HCT116 (cell line): ENCODE data around the gene ERC2. TPM values are rescaled to one million over a fixed set of nuclear protein-coding genes. Genes with fewer than 3 reads are reported as not detected.

Experiments used
- ATAC-seq: fragments of 200-7000 bp; cut with Tn5 transposase; 2 replicates; pipeline ENCODE4 v1.9.1; 2020; ENCODE audit warnings: mild to moderate bottlenecking, moderate library complexity
- BruUV-seq: library from RNA; stranded (reverse); fragments of 400-500 nt; replicated peaks from 2 replicates; lab custom pipeline; 2021; lab: Mats Ljungman, UMichigan
- CTCF ChIA-PET: fragments of 300-600 bp; sonication (Branson Sonifier 250); formaldehyde crosslinking; loops from one replicate; lab custom pipeline; 2021; ENCODE audit warnings: antibody characterized with exemption; lab: Charles Lee
- POLR2A ChIA-PET: fragments of 300-600, 350-600 bp; sonication (Branson Sonifier 250); formaldehyde crosslinking; loops from one replicate; lab custom pipeline; 2021; ENCODE audit warnings: antibody characterized with exemption; lab: Charles Lee
- RAD21 ChIA-PET, 2 experiments: fragments of 300-600 bp; sonication (Branson Sonifier 250); formaldehyde crosslinking; loops; one replicate each; lab custom pipeline; 2023; ENCODE audit warnings: low total read pairs in 2 of 2; ENCODE audit not compliant: uncharacterized antibody in 2 of 2, unreplicated experiment in 2 of 2, low non-redundant PET in 1 of 2; lab: Charles Lee
- DNase-seq: peaks from one replicate; pipeline ENCODE4 v3.0.0-alpha.2; 2010; ENCODE audit warnings: low read depth, low spot score
- H2AFZ ChIP-seq: fragments of 200-600 bp; shearing (Covaris generic), sonication (generic); 2 replicates; pipeline ENCODE4 v1.6.1; 2017; ENCODE audit warnings: low read depth, mixed run types, mixed read lengths, antibody characterized with exemption, low read length; ENCODE audit not compliant: poor library complexity, severe bottlenecking
- H3K27ac ChIP-seq: 2 replicates; pipeline ENCODE4 v1.5.1; 2012; ENCODE audit warnings: low read depth, low read length
- H3K27me3 ChIP-seq: fragments of 200-600 bp; sonication (generic); 2 replicates; pipeline ENCODE4 v1.6.1; 2016; ENCODE audit warnings: mixed run types, low read length, mixed read lengths; ENCODE audit not compliant: insufficient read depth
- H3K36me3 ChIP-seq, 2 experiments: fragments of 200-500 bp in 1 of 2; fragments of 200-600 bp in 1 of 2; sonication (Bioruptor generic) in 1 of 2; sonication (generic) in 1 of 2; 2 replicates each; pipeline versions ENCODE4 v1.5.1 to v1.6.1; 2014 to 2016; ENCODE audit warnings: low read length in 2 of 2, inconsistent platforms in 1 of 2, mixed read lengths in 1 of 2, mixed run types in 1 of 2; ENCODE audit not compliant: insufficient read depth in 2 of 2, control insufficient read depth in 1 of 2
- H3K4me1 ChIP-seq, 2 experiments: fragments of 200-600 bp in 1 of 2; sonication (generic) in 1 of 2; 2 replicates each; pipeline versions ENCODE4 v1.5.1 to v1.6.1; 2012 to 2017; ENCODE audit warnings: low read length in 2 of 2, inconsistent platforms in 1 of 2, mild to moderate bottlenecking in 1 of 2, mixed read lengths in 1 of 2, mixed run types in 1 of 2, moderate library complexity in 1 of 2; ENCODE audit not compliant: insufficient read depth in 2 of 2, control insufficient read depth in 1 of 2
- H3K4me2 ChIP-seq: fragments of 200-600 bp; sonication (generic); 2 replicates; pipeline ENCODE4 v1.6.1; 2017; ENCODE audit warnings: mixed run types, low read length, mixed read lengths
- H3K4me3 ChIP-seq, 2 experiments: fragments of 200-600 bp in 1 of 2; sonication (generic) in 1 of 2; replicated peaks in 1 of 2; 2 replicates each; pipeline ENCODE4 v1.5.1; 2011 to 2016; ENCODE audit warnings: low read length in 2 of 2, control low read depth in 1 of 2, low read depth in 1 of 2, mild to moderate bottlenecking in 1 of 2, mixed read lengths in 1 of 2, mixed run types in 1 of 2
- H3K79me2 ChIP-seq: fragments of 200-600 bp; sonication (generic); 2 replicates; pipeline ENCODE4 v1.6.1; 2017; ENCODE audit warnings: mild to moderate bottlenecking, mixed run types, low read length, moderate library complexity, mixed read lengths; ENCODE audit not compliant: insufficient read depth
- H3K9ac ChIP-seq: fragments of 200-600 bp; sonication (generic); 2 replicates; pipeline ENCODE4 v1.6.1; 2016; ENCODE audit warnings: low read length, mixed read lengths
- H3K9me2 ChIP-seq: fragments of 200-600 bp; sonication (generic), shearing (Covaris generic); 2 replicates; pipeline ENCODE4 v1.6.1; 2017; ENCODE audit warnings: mixed run types, mild to moderate bottlenecking, moderate library complexity; ENCODE audit not compliant: insufficient read depth
- H3K9me3 ChIP-seq, 2 experiments: fragments of 200-500 bp in 1 of 2; fragments of 200-600 bp in 1 of 2; sonication (Bioruptor generic) in 1 of 2; sonication (generic) in 1 of 2; 2 replicates each; pipeline ENCODE4 v1.6.1; 2014 to 2017; ENCODE audit warnings: low read length in 2 of 2, mixed read lengths in 2 of 2, inconsistent platforms in 1 of 2, low read depth in 1 of 2, mild to moderate bottlenecking in 1 of 2, mixed run types in 1 of 2, moderate library complexity in 1 of 2; ENCODE audit not compliant: control insufficient read depth in 1 of 2, insufficient read depth in 1 of 2
- H4K20me1 ChIP-seq: fragments of 200-600 bp; sonication (generic), shearing (Covaris generic); 2 replicates; pipeline ENCODE4 v1.6.1; 2017; ENCODE audit warnings: mixed run types, mild to moderate bottlenecking, moderate library complexity; ENCODE audit not compliant: insufficient read depth
- CBX3 ChIP-seq: IDR thresholded peaks from 2 replicates; pipeline ENCODE4 v1.6.1; 2012; ENCODE audit warnings: low read depth
- CEBPB ChIP-seq: IDR thresholded peaks from 2 replicates; pipeline ENCODE4 v1.6.1; 2012; ENCODE audit warnings: low read depth
- CTCF ChIP-seq, 3 experiments: fragments of 200-600 bp in 1 of 3; sonication (generic) in 1 of 3; IDR thresholded peaks in 2 of 3; conservative IDR thresholded peaks in 1 of 3; 2 replicates each; pipeline ENCODE4 v1.5.1; 2012 to 2017; ENCODE audit warnings: low read depth in 2 of 3, low read length in 2 of 3, antibody characterized with exemption in 1 of 3, borderline replicate concordance in 1 of 3, control low read depth in 1 of 3, mild to moderate bottlenecking in 1 of 3, mixed read lengths in 1 of 3, mixed run types in 1 of 3, moderate library complexity in 1 of 3; ENCODE audit not compliant: insufficient read depth in 1 of 3
- EZH2 ChIP-seq: fragments of 200-600 bp; sonication (generic); IDR thresholded peaks from 2 replicates; pipeline ENCODE4 v1.6.1; 2017; ENCODE audit warnings: antibody characterized with exemption, mixed run types
- EZH2phosphoT487 ChIP-seq: fragments of 200-600 bp; IDR thresholded peaks from 2 replicates; pipeline ENCODE4 v1.6.1; 2018; ENCODE audit warnings: antibody characterized with exemption, borderline replicate concordance
- MAX ChIP-seq: IDR thresholded peaks from 2 replicates; pipeline ENCODE4 v1.6.1; 2012
- POLR2A ChIP-seq: IDR thresholded peaks from 2 replicates; pipeline ENCODE4 v1.7.0; 2011; ENCODE audit warnings: borderline replicate concordance; ENCODE audit not compliant: insufficient read depth, insufficient read length; ENCODE audit errors: extremely low read depth
- POLR2AphosphoS5 ChIP-seq: IDR thresholded peaks from 2 replicates; pipeline ENCODE4 v1.6.1; 2011; ENCODE audit warnings: mild to moderate bottlenecking, low read depth, low read length, moderate library complexity
- RAD21 ChIP-seq: IDR thresholded peaks from 2 replicates; pipeline ENCODE4 v1.6.1; 2012; ENCODE audit warnings: low read depth, mild to moderate bottlenecking
- REST ChIP-seq: IDR thresholded peaks from 2 replicates; pipeline ENCODE4 v1.6.1; 2012; ENCODE audit warnings: low read depth
- SIN3A ChIP-seq: IDR thresholded peaks from 2 replicates; pipeline ENCODE4 v1.6.1; 2012; ENCODE audit warnings: low read depth
- SP1 ChIP-seq: IDR thresholded peaks from 2 replicates; pipeline ENCODE4 v1.6.1; 2012; ENCODE audit warnings: low read depth
- SRF ChIP-seq: IDR thresholded peaks from 2 replicates; pipeline ENCODE4 v1.6.1; 2012; ENCODE audit warnings: low read depth
- TCF7L2 ChIP-seq: IDR thresholded peaks from 2 replicates; pipeline ENCODE4 v1.7.0; 2011; ENCODE audit warnings: borderline replicate concordance, inconsistent platforms; ENCODE audit not compliant: insufficient read depth, insufficient read length; ENCODE audit errors: extremely low read depth
- YY1 ChIP-seq: IDR thresholded peaks from 2 replicates; pipeline ENCODE4 v1.6.1; 2011; ENCODE audit warnings: low read length, low read depth, moderate library complexity, mild to moderate bottlenecking; ENCODE audit not compliant: insufficient replicate concordance; ENCODE audit errors: extremely low read depth
- ZFX ChIP-seq: fragments of 450-650 bp; IDR thresholded peaks from 2 replicates; pipeline ENCODE4 v1.6.1; 2017
- ZNF274 ChIP-seq: fragments of 200-500 bp; sonication (Bioruptor generic); IDR thresholded peaks from 2 replicates; pipeline ENCODE4 v1.6.1; 2014; ENCODE audit warnings: mild to moderate bottlenecking, low read depth, low read length, inconsistent platforms
- intact Hi-C: fragments of 100-400 bp; cut with micrococcal nuclease; formaldehyde crosslinking; loops from 2 replicates; pipeline ENCODE4 v1.10.0; 2022
- total RNA-seq: library from RNA; stranded (reverse); gene quantifications from one replicate; pipeline ENCODE4 v1.2.1, GENCODE V29; 2021; ENCODE audit not compliant: unreplicated experiment
- TF ChIP-seq, protein P1 (sequence below): IDR thresholded peaks from 2 replicates; pipeline ENCODE4 v1.6.1; 2012

Gene ERC2
- total RNA-seq, 1 experiment from 2014 or later: not detected

- RAD21 ChIA-PET: no interaction called here
- no peak overlapping the region for H3K4me3 ChIP-seq
- no peaks in the 10 kb centered on the region for H3K9me2 ChIP-seq
- no peak overlapping the region for H3K9ac ChIP-seq
- no peaks in the 10 kb centered on the region for H3K27me3 ChIP-seq
- POLR2A ChIA-PET: no interaction called here
- no peaks in the 10 kb centered on the region for H3K4me1 ChIP-seq
- intact Hi-C loops: no loop called here
- no peak overlapping the region for H3K27ac ChIP-seq
- no peak for TF ChIP-seq MAX
- TF ChIP-seq SIN3A: no peak
- no peak for TF ChIP-seq SP1
- TF ChIP-seq EZH2phosphoT487: no peak
- no peak for TF ChIP-seq SRF
- TF ChIP-seq POLR2AphosphoS5: no peak
- no peak for TF ChIP-seq CTCF (IDR thresholded peaks at IDR 0.05 in 2 of 3, conservative IDR thresholded peaks at IDR 0.05 in 1 of 3; ENCODE audit: borderline replicate concordance in 1 of 3, insufficient read depth in 1 of 3, low read depth in 2 of 3, low read length in 2 of 3)
- TF ChIP-seq CEBPB: no peak
- no peak for TF ChIP-seq CBX3
- no peak for TF ChIP-seq POLR2A
- TF ChIP-seq ZNF274: no peak
- TF ChIP-seq YY1: no peak
- no peak for TF ChIP-seq REST
- TF ChIP-seq RAD21: no peak
- TF ChIP-seq, protein P1, sequence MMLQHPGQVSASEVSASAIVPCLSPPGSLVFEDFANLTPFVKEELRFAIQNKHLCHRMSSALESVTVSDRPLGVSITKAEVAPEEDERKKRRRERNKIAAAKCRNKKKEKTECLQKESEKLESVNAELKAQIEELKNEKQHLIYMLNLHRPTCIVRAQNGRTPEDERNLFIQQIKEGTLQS: no peak
- TF ChIP-seq ZFX: no peak
- TF ChIP-seq EZH2: no peak
- TF ChIP-seq TCF7L2: no peak
- no peaks in the 10 kb centered on the region for H4K20me1 ChIP-seq
- BruUV-seq: no TSS peak
- no peak for DNase-seq
- ATAC-seq: no peak
- H2AFZ ChIP-seq: no peak overlapping the region
- no peaks in the 10 kb centered on the region for H3K79me2 ChIP-seq
- H3K9me3 ChIP-seq: no peaks in the 10 kb centered on the region; a peak in 1 of 4 replicates
- CTCF ChIA-PET: no interaction called here
- no peaks in the 10 kb centered on the region for H3K36me3 ChIP-seq
- H3K4me2 ChIP-seq: no peak overlapping the region
Observed at GRCh38 chr3:55484801-55485791, 983.2 kb downstream of the ERC2 start.
